Psoas muscle (tissue), 8 donors: ENCODE data around the gene SCAMP1. TPM values are rescaled to one million over a fixed set of nuclear protein-coding genes. Genes with fewer than 3 reads are reported as not detected.
"Not testable (repeated sequence)": the region's sequence is repeated elsewhere in the genome, so short reads cannot be mapped to it uniquely, and the experiment has no call there.

Experiments used
- ATAC-seq, 4 donors: fragments of 200-7000 bp; cut with Tn5 transposase; one replicate each; pipeline ENCODE4 v1.9.1; 2020; ENCODE audit warnings: moderate library complexity in 3 of 4, mild to moderate bottlenecking in 2 of 4
- DNase-seq, 2 donors: peaks; one replicate each; pipeline ENCODE4 v3.0.0-alpha.2; 2020
- H3K27ac ChIP-seq: fragments of 200-600 bp; one replicate; pipeline ENCODE4 v1.8.0; 2022
- H3K27me3 ChIP-seq, 3 donors: fragments of 200-600 bp in 1 of 3; one replicate each; pipeline versions ENCODE4 v1.6.1 to v1.8.0; 2013 to 2022; ENCODE audit warnings: low read length in 2 of 3, mild to moderate bottlenecking in 2 of 3, moderate library complexity in 1 of 3; ENCODE audit not compliant: insufficient read depth in 3 of 3
- H3K36me3 ChIP-seq, 2 donors: fragments of 200-600 bp in 1 of 2; one replicate each; pipeline versions ENCODE4 v1.6.1 to v1.8.0; 2013 to 2022; ENCODE audit warnings: low read depth in 1 of 2, mild to moderate bottlenecking in 1 of 2, moderate library complexity in 1 of 2; ENCODE audit not compliant: insufficient read depth in 1 of 2
- H3K4me1 ChIP-seq: fragments of 200-600 bp; one replicate; pipeline ENCODE4 v1.8.0; 2022
- H3K4me3 ChIP-seq: fragments of 200-600 bp; one replicate; pipeline ENCODE4 v1.8.0; 2022; ENCODE audit warnings: mild to moderate bottlenecking
- H3K9me3 ChIP-seq: fragments of 200-600 bp; one replicate; pipeline ENCODE4 v1.8.0; 2022
- CTCF ChIP-seq: fragments of 200-600 bp; IDR thresholded peaks from one replicate; pipeline ENCODE4 v1.8.0; 2022; ENCODE audit warnings: antibody characterized with exemption
- WGBS, 3 donors: extraction: QIAGEN DNeasy Blood & Tissue Kit; methylation state at CpG; one replicate each; pipeline versions ENCODE4 v1.1.6 to v1.1.7; 2013; 5-methylcytosine and 5-hydroxymethylcytosine counted together
- intact Hi-C, 2 donors: fragments of 100-400 bp; cut with DNase I; formaldehyde crosslinking; loops; one replicate each; pipeline versions ENCODE4 v1.11.0 to v1.14.2; 2022
- polyA plus RNA-seq, 3 donors: library from polyadenylated mRNA; stranded (reverse); fragments of 200-250 nt; gene quantifications; one replicate each; pipeline ENCODE4 v1.2.3, GENCODE V29; 2013
- total RNA-seq, 4 donors: library from RNA; stranded (reverse); fragmentation: NEBNext Ultra II Directional in 2 of 4; extraction: Animal tissue kit (Norgen Biotek cat#: 25700) in 2 of 4; gene quantifications; one replicate each; pipeline versions ENCODE4 v1.2.1 to v1.2.4, GENCODE V29; 2021 to 2023
- donor health status: healthy with polysubstance abuse.
- donor health status: DM: no; HTN: no; CAD: no; lungs with moderate emphysema.
- donor health status: Bipolar disorder and iron deficiency.
- donor health status: healthy.
- donor health status: DM: yes; HTN: yes; CAD: no.
- donor health status: DM: no; HTN: no; CAD: no.
- donor health status: DM: no; HTN: no; CAD: no.
- donor health status: DM: yes; HTN: yes; CAD: no.

Gene SCAMP1
- total and polyA plus RNA-seq, 7 donors: 7.2 to 28.4 (median 16.4) TPM

GRCh38 chr5:78354066-78354670 is 6.2 kb upstream of the SCAMP1 start:
- peaks cover 0 to 14% of the 10 kb centered on the region in 2 donors for H3K36me3 ChIP-seq
- DNase-seq (no peak), ATAC-seq (no peak)
- intact Hi-C loops: no loop called here
- WGBS, 3 donors: 50 to 56% (median 52%) methylated on average over 4 of the region's 4 CpGs
- no peaks in the 10 kb centered on the region for H3K27me3 ChIP-seq
- H3K4me1 ChIP-seq: peaks cover 5% of the 10 kb centered on the region
- H3K4me3 ChIP-seq: no peak overlapping the region
- TF ChIP-seq CTCF: no peak
- no peak overlapping the region for H3K27ac ChIP-seq
- no peaks in the 10 kb centered on the region for H3K9me3 ChIP-seq

- intact Hi-C loops: no loop called here
- TF ChIP-seq CTCF: no peak
- no peak overlapping the region for H3K4me3 ChIP-seq
- no peaks in the 10 kb centered on the region for H3K9me3 ChIP-seq
- no peak overlapping the region for H3K27ac ChIP-seq
- peaks cover 0 to 14% of the 10 kb centered on the region in 2 donors for H3K36me3 ChIP-seq
- no peak for DNase-seq
- no peak for ATAC-seq
- WGBS, 3 donors: 79 to 92% (median 88%) methylated on average over 2 of the region's 2 CpGs
- peaks cover 10% of the 10 kb centered on the region for H3K4me1 ChIP-seq
- H3K27me3 ChIP-seq: no peaks in the 10 kb centered on the region
Measured at GRCh38 chr5:78355561-78355960, 4.9 kb upstream of the SCAMP1 start.

GRCh38 chr5:78359455-78359830 is 974 bp upstream of the SCAMP1 start:
- H3K9me3 ChIP-seq, intact Hi-C loops, ATAC-seq, H3K27me3 ChIP-seq: not testable (repeated sequence)
- Histone ChIP-seq H3K27ac (peak overlapping the region; percentile 91), H3K4me1 (peaks cover 21% of the 10 kb centered on the region), H3K4me3 (peak overlapping the region; percentile 96), H3K36me3 (peaks cover 0 to 14% of the 10 kb centered on the region in 2 donors)
- 56 to 70% (median 60%) methylated on average over 19 of the region's 19 CpGs for WGBS, 3 donors
- DNase-seq: peak in 1 of 2 donors; percentile 13

GRCh38 chr5:78360674-78360923 is 182 bp downstream of the SCAMP1 start:
- Histone ChIP-seq H3K9me3 (no peaks in the 10 kb centered on the region), H3K27me3 (no peaks in the 10 kb centered on the region), H3K4me3 (peak overlapping the region; percentile 96), H3K27ac (peak overlapping the region; percentile 91), H3K36me3 (peaks cover 0 to 14% of the 10 kb centered on the region in 2 donors), H3K4me1 (peaks cover 21% of the 10 kb centered on the region)
- no peak for TF ChIP-seq CTCF
- no peak for ATAC-seq
- intact Hi-C loops: loop anchor here (1.0 to 2.0 kb wide), 2 partner anchors 66 kb away; partner anchors contain the start of gene AP3B1 (in 2 of the 2)
- no peak for DNase-seq
- 0% methylated on average over 26 of the region's 26 CpGs for WGBS, 3 donors

GRCh38 chr5:78360924-78361630 is 660 bp downstream of the SCAMP1 start:
- H3K27ac ChIP-seq: peak overlapping the region; percentile 91
- peak; percentile 7 for TF ChIP-seq CTCF
- H3K4me3 ChIP-seq: peak overlapping the region; percentile 96
- H3K9me3 ChIP-seq: no peaks in the 10 kb centered on the region
- DNase-seq (peak; percentile 41 to 72), ATAC-seq (peak; percentile 45 to 65 (median 50))
- H3K4me1 ChIP-seq: peaks cover 21% of the 10 kb centered on the region
- intact Hi-C loops: loop anchor here (1.0 to 2.0 kb wide), 2 partner anchors 66 to 67 kb away; partner anchors contain the start of gene AP3B1 (in 2 of the 2)
- WGBS, 3 donors: 0 to 1% (median 0%) methylated on average over 31 to 36 of the region's 36 CpGs
- no peaks in the 10 kb centered on the region for H3K27me3 ChIP-seq
- H3K36me3 ChIP-seq: peaks cover 0 to 13% of the 10 kb centered on the region in 2 donors
